Inferior parietal cortex (tissue), 1 donor: ENCODE results near the gene P4HA2.
"Not testable (repeated sequence)": the region's sequence is repeated elsewhere in the genome, so short reads cannot be mapped to it uniquely, and the experiment has no call there.

Source experiments
- DNase-seq: peaks from one replicate; pipeline ENCODE4 v3.0.0-alpha.2; 2016; ENCODE audit errors: extremely low spot score

The P4HA2 gene

GRCh38 chr5:132145326-132145725 is 82.3 kb downstream of the P4HA2 start:
- DNase-seq: not testable (repeated sequence)

GRCh38 chr5:132143148-132143547 is 84.5 kb downstream of the P4HA2 start:
- DNase-seq: no peak

GRCh38 chr5:132142459-132142858 is 85.2 kb downstream of the P4HA2 start:
- no peak for DNase-seq
